H1 (cell line): Measurements from ENCODE around the gene DNAJC16. TPM values are rescaled to one million over a fixed set of nuclear protein-coding genes. Genes with fewer than 3 reads are reported as not detected.

Source experiments
- CTCF ChIA-PET: fragments of 300-600 bp; sonication (Branson Sonifier 250); formaldehyde crosslinking; loops from one replicate; lab custom pipeline; 2021; ENCODE audit not compliant: partially characterized antibody; lab: Charles Lee
- POLR2A ChIA-PET: fragments of 300-600 bp; sonication (Branson Sonifier 250); formaldehyde crosslinking; loops from one replicate; lab custom pipeline; 2021; ENCODE audit warnings: inconsistent platforms; ENCODE audit not compliant: partially characterized antibody; lab: Charles Lee
- DNase-seq, 2 experiments: peaks; one replicate each; pipeline versions ENCODE4 v3.0.0 to v3.0.0-alpha.2; 2010 to 2022; ENCODE audit warnings: low spot score in 2 of 2, low read depth in 1 of 2, mixed read lengths in 1 of 2
- FAIRE-seq: peaks from 2 replicates; lab custom pipeline; 2011; peaks lifted over from hg19 to GRCh38; lab: Jason Lieb, UNC
- H2AFZ ChIP-seq: 2 replicates; pipeline ENCODE4 v1.8.1; 2012; ENCODE audit warnings: low read length, inconsistent platforms
- H2AK5ac ChIP-seq: 2 replicates; pipeline ENCODE4 v1.6.1; 2013; ENCODE audit warnings: low read depth, low read length
- H2BK120ac ChIP-seq: replicated peaks from 2 replicates; pipeline ENCODE3; 2013; ENCODE audit warnings: low read depth, low read length, inconsistent platforms
- H2BK12ac ChIP-seq: 2 replicates; pipeline ENCODE4 v1.6.1; 2013; ENCODE audit warnings: low read depth, low read length
- H2BK15ac ChIP-seq: 2 replicates; pipeline ENCODE4 v1.6.1; 2013; ENCODE audit warnings: low read length
- H2BK20ac ChIP-seq: 2 replicates; pipeline ENCODE4 v1.6.1; 2013; ENCODE audit warnings: low read length
- H2BK5ac ChIP-seq: 2 replicates; pipeline ENCODE4 v1.6.1; 2013; ENCODE audit warnings: low read depth, low read length
- H3K14ac ChIP-seq: 2 replicates; pipeline ENCODE4 v1.6.1; 2013; ENCODE audit warnings: inconsistent platforms; ENCODE audit not compliant: insufficient read length
- H3K18ac ChIP-seq: 2 replicates; pipeline ENCODE4 v1.6.1; 2013; ENCODE audit warnings: low read length; ENCODE audit errors: extremely low read depth
- H3K23ac ChIP-seq: 2 replicates; pipeline ENCODE4 v1.6.1; 2013; ENCODE audit warnings: inconsistent platforms; ENCODE audit not compliant: insufficient read length
- H3K23me2 ChIP-seq: 2 replicates; pipeline ENCODE4 v1.6.1; 2013; ENCODE audit warnings: low read depth, low read length
- H3K27ac ChIP-seq: 2 replicates; pipeline ENCODE4 v1.6.1; 2011; ENCODE audit warnings: low read depth, low read length, inconsistent platforms
- H3K27me3 ChIP-seq, 4 experiments: replicated peaks in 1 of 4; 1 replicate in 1 of 4; 2 replicates in 3 of 4; pipeline versions ENCODE4 v1.6.1 to v1.8.1; 2011 to 2013; ENCODE audit warnings: low read length in 3 of 4, mild to moderate bottlenecking in 3 of 4, inconsistent platforms in 2 of 4, mixed read lengths in 2 of 4, moderate library complexity in 1 of 4; ENCODE audit not compliant: control insufficient read depth in 3 of 4, insufficient read depth in 3 of 4; ENCODE audit errors: extremely low read depth in 1 of 4
- H3K36me3 ChIP-seq, 4 experiments: 2 replicates each; pipeline versions ENCODE4 v1.6.1 to v1.8.1; 2011 to 2013; ENCODE audit warnings: mild to moderate bottlenecking in 4 of 4, low read length in 3 of 4, moderate library complexity in 2 of 4, control low read depth in 1 of 4, inconsistent platforms in 1 of 4; ENCODE audit not compliant: insufficient read depth in 4 of 4, control insufficient read depth in 2 of 4
- H3K4ac ChIP-seq: replicated peaks from 2 replicates; pipeline ENCODE3; 2013; ENCODE audit warnings: low read length, low read depth, mixed read lengths, inconsistent platforms; ENCODE audit not compliant: insufficient read length
- H3K4me1 ChIP-seq, 4 experiments: replicated peaks in 1 of 4; 1 replicate in 1 of 4; 2 replicates in 3 of 4; pipeline versions ENCODE4 v1.6.1 to v1.8.1; 2011 to 2013; ENCODE audit warnings: low read length in 3 of 4, inconsistent platforms in 2 of 4, mixed read lengths in 1 of 4; ENCODE audit not compliant: insufficient read depth in 4 of 4, control insufficient read depth in 3 of 4
- H3K4me2 ChIP-seq, 2 experiments: 2 replicates each; pipeline versions ENCODE4 v1.6.1 to v1.8.1; 2011 to 2013; ENCODE audit warnings: low read depth in 2 of 2, low read length in 2 of 2, control low read depth in 1 of 2, inconsistent platforms in 1 of 2, mild to moderate bottlenecking in 1 of 2; ENCODE audit not compliant: insufficient read depth in 1 of 2
- H3K4me3 ChIP-seq, 4 experiments: fragments of 200-600, 300-600 bp in 1 of 4; sonication (generic), shearing (Covaris generic), sonication (Bioruptor Twin) in 1 of 4; 2 replicates each; pipeline versions ENCODE4 v1.5.1 to v1.8.1; 2011 to 2016; ENCODE audit warnings: low read length in 4 of 4, low read depth in 3 of 4, control low read depth in 2 of 4, inconsistent platforms in 2 of 4, mild to moderate bottlenecking in 2 of 4, mixed read lengths in 1 of 4, moderate library complexity in 1 of 4; ENCODE audit not compliant: insufficient read depth in 2 of 4; ENCODE audit errors: extremely low read depth in 1 of 4
- H3K56ac ChIP-seq: replicated peaks from 2 replicates; pipeline ENCODE3; 2013; ENCODE audit warnings: low read depth, mild to moderate bottlenecking, mixed read lengths, low read length, inconsistent platforms; ENCODE audit not compliant: insufficient read length
- H3K79me1 ChIP-seq: 2 replicates; pipeline ENCODE4 v1.6.1; 2013; ENCODE audit warnings: low read depth, low read length, control low read depth
- H3K79me2 ChIP-seq, 2 experiments: 2 replicates each; pipeline versions ENCODE4 v1.6.1 to v1.8.1; 2012 to 2013; ENCODE audit warnings: low read length in 2 of 2, mild to moderate bottlenecking in 2 of 2, inconsistent platforms in 1 of 2; ENCODE audit not compliant: insufficient read depth in 2 of 2, control insufficient read depth in 1 of 2
- H3K9ac ChIP-seq, 4 experiments: replicated peaks in 1 of 4; 1 replicate in 1 of 4; 2 replicates in 3 of 4; pipeline versions ENCODE4 v1.6.1 to v1.8.1; 2011 to 2013; ENCODE audit warnings: low read depth in 3 of 4, low read length in 3 of 4, control low read depth in 2 of 4, mild to moderate bottlenecking in 2 of 4, moderate library complexity in 2 of 4, inconsistent platforms in 1 of 4; ENCODE audit errors: extremely low read depth in 1 of 4
- H3K9me3 ChIP-seq, 2 experiments: 2 replicates each; pipeline versions ENCODE4 v1.6.1 to v1.8.1; 2012 to 2013; ENCODE audit warnings: mild to moderate bottlenecking in 2 of 2, moderate library complexity in 2 of 2, control low read depth in 1 of 2, inconsistent platforms in 1 of 2, low read depth in 1 of 2, low read length in 1 of 2, mixed read lengths in 1 of 2; ENCODE audit not compliant: insufficient read depth in 2 of 2
- H4K20me1 ChIP-seq, 2 experiments: replicated peaks in 1 of 2; 2 replicates each; pipeline versions ENCODE3 to v1.8.1; 2011 to 2013; ENCODE audit warnings: inconsistent platforms in 2 of 2, low read length in 2 of 2, mild to moderate bottlenecking in 1 of 2; ENCODE audit not compliant: insufficient read depth in 2 of 2, control insufficient read depth in 1 of 2
- H4K5ac ChIP-seq: 2 replicates; pipeline ENCODE4 v1.6.1; 2013; ENCODE audit warnings: low read length, low read depth, mixed read lengths, inconsistent platforms; ENCODE audit not compliant: insufficient read length
- H4K8ac ChIP-seq: 2 replicates; pipeline ENCODE4 v1.8.0; 2013; ENCODE audit warnings: mild to moderate bottlenecking, moderate library complexity, low read length, inconsistent platforms; ENCODE audit not compliant: insufficient read depth; ENCODE audit errors: extremely low read depth
- H4K91ac ChIP-seq: replicated peaks from 2 replicates; pipeline ENCODE3; 2013; ENCODE audit warnings: low read length, mixed read lengths, inconsistent platforms; ENCODE audit not compliant: insufficient read length
- BCL11A ChIP-seq, 2 experiments: IDR thresholded peaks; one replicate each; pipeline ENCODE4 v1.6.1; 2011; ENCODE audit warnings: low read depth in 2 of 2, low read length in 2 of 2, mild to moderate bottlenecking in 2 of 2
- BRCA1 ChIP-seq: IDR thresholded peaks from 2 replicates; pipeline ENCODE4 v1.6.1; 2012; ENCODE audit warnings: low read depth, low read length, improper control_type of control experiment
- CBX8 ChIP-seq: fragments of 300-800, 300-1000 bp; sonication (generic); IDR thresholded peaks from 2 replicates; pipeline ENCODE4 v1.7.1; 2016; ENCODE audit warnings: low read depth, low read length, borderline replicate concordance
- CHD1 ChIP-seq: IDR thresholded peaks from 2 replicates; pipeline ENCODE4 v1.6.1; 2012; ENCODE audit warnings: low read depth, low read length, improper control_type of control experiment
- EGR1 ChIP-seq: IDR thresholded peaks from 2 replicates; pipeline ENCODE4 v1.6.1; 2011; ENCODE audit warnings: low read depth, low read length, borderline replicate concordance
- POLR2A ChIP-seq, 2 experiments: IDR thresholded peaks; 1 replicate in 1 of 2; 2 replicates in 1 of 2; pipeline ENCODE4 v1.6.1; 2011; ENCODE audit warnings: low read depth in 2 of 2, low read length in 2 of 2, mild to moderate bottlenecking in 2 of 2; ENCODE audit errors: control extremely low read depth in 1 of 2
- RBBP5 ChIP-seq: IDR thresholded peaks from 2 replicates; pipeline ENCODE4 v1.7.1; 2012; ENCODE audit warnings: low read depth, mild to moderate bottlenecking, inconsistent platforms, low read length, moderate library complexity, borderline replicate concordance
- SAP30 ChIP-seq: fragments of 300-600 bp; sonication (generic); IDR thresholded peaks from 2 replicates; pipeline ENCODE4 v1.7.1; 2012; ENCODE audit warnings: low read length, moderate library complexity, mild to moderate bottlenecking, inconsistent platforms; ENCODE audit not compliant: insufficient read depth, insufficient replicate concordance
- SP1 ChIP-seq: IDR thresholded peaks from 2 replicates; pipeline ENCODE4 v1.6.1; 2011; ENCODE audit warnings: low read depth, low read length
- SP2 ChIP-seq: IDR thresholded peaks from 2 replicates; pipeline ENCODE4 v1.6.1; 2012; ENCODE audit warnings: mild to moderate bottlenecking, low read length, inconsistent platforms
- TAF1 ChIP-seq: IDR thresholded peaks from 2 replicates; pipeline ENCODE4 v1.6.1; 2011; ENCODE audit warnings: mild to moderate bottlenecking, low read depth, low read length
- TCF12 ChIP-seq: IDR thresholded peaks from 2 replicates; pipeline ENCODE4 v1.6.1; 2011; ENCODE audit warnings: low read depth, mild to moderate bottlenecking, low read length
- ZNF274 ChIP-seq: IDR thresholded peaks from 2 replicates; pipeline ENCODE4 v1.7.0; 2012; ENCODE audit warnings: low read length, borderline replicate concordance; ENCODE audit errors: extremely low read depth
- WGBS, 2 experiments: shearing (Covaris generic) in 1 of 2; methylation state at CpG; one replicate each; pipeline versions ENCODE4 v1.1.6 to v1.1.7; 2013 to 2015; ENCODE audit warnings: low lambda C conversion rate in 2 of 2, mixed read lengths in 2 of 2, inconsistent platforms in 1 of 2, low coverage in 1 of 2, missing lambda C conversion rate in 1 of 2; ENCODE audit not compliant: insufficient replicate concordance in 2 of 2, insufficient coverage in 1 of 2, insufficient read length in 1 of 2; ENCODE audit errors: extremely low coverage in 1 of 2, missing lambda C conversion rate in 1 of 2; 5-methylcytosine and 5-hydroxymethylcytosine counted together
- polyA plus RNA-seq, 7 experiments: library from polyadenylated mRNA; depleted of rRNA in 3 of 7; stranded (reverse) in 5 of 7; unstranded in 2 of 7; fragments of >200 nt in 5 of 7; fragments of 200-250 nt in 2 of 7; gene quantifications; 1 replicate in 5 of 7; 2 replicates in 1 of 7; 4 replicates in 1 of 7; pipeline versions ENCODE4 v1.2.1 to v1.2.3, GENCODE V29; 2011 to 2013; ENCODE audit warnings: missing spikeins in 2 of 7, mixed read lengths in 2 of 7
- total RNA-seq: library from RNA; stranded (reverse); fragmentation: NEBNext Ultra II Directional; extraction: Animal tissue kit (Norgen Biotek cat#: 25700); gene quantifications from 2 replicates; pipeline ENCODE4 v1.2.1, GENCODE V29; 2021

The DNAJC16 gene
- total and polyA plus RNA-seq, 2 of the 8 experiments (the other 6 are each of a cell fraction or from before 2014, with no cell fraction given) = 7.9 to 23.3 TPM

- POLR2A ChIA-PET = interaction anchor here (0.6 to 1.8 kb wide), 3 partner anchors 10 to 63 kb away, joined by 3 to 6 read pairs (median 3); no protein-coding TSS in a partner anchor
- Histone ChIP-seq H3K23me2 (peaks cover 6% of the 10 kb centered on the region), H2BK5ac (no peak overlapping the region), H3K23ac (no peak overlapping the region), H3K27me3 (no peaks in the 10 kb centered on the region), H3K56ac (no peak overlapping the region), H4K20me1 (peaks cover 1 to 3% of the 10 kb centered on the region in 2 experiments), H3K36me3 (peaks cover 0 to 8% (median 1%) of the 10 kb centered on the region in 4 experiments; a peak in 4 of 8 replicates), H3K4ac (no peak overlapping the region), H3K79me2 (peaks cover 0 to 33% of the 10 kb centered on the region in 2 experiments; a peak in 2 of 4 replicates), H2BK120ac (no peak overlapping the region), H3K4me2 (peak overlapping the region; percentile 73 to 93), H3K18ac (no peak overlapping the region), H3K9me3 (no peaks in the 10 kb centered on the region), H4K5ac (no peak overlapping the region), H4K91ac (no peak overlapping the region), H3K27ac (no peak overlapping the region), H2BK15ac (no peak overlapping the region), H2AK5ac (no peak overlapping the region), H3K14ac (no peak overlapping the region), H3K9ac (no peak overlapping the region), H2BK12ac (no peak overlapping the region), H3K79me1 (no peaks in the 10 kb centered on the region), H2AFZ (no peak overlapping the region), H2BK20ac (no peak overlapping the region), H4K8ac (no peak overlapping the region), H3K4me3 (peak overlapping the region; percentile 66 to 90 (median 82); a peak in 7 of 8 replicates), H3K4me1 (peaks cover 0 to 8% (median 5%) of the 10 kb centered on the region in 4 experiments; a peak in 4 of 7 replicates)
- 8% methylated on average over 9 of the region's 9 CpGs; no CpG with 5 or more reads in 1 of the 2 experiments for WGBS, 2 experiments
- FAIRE-seq (no peak), DNase-seq (no peak)
- CTCF ChIA-PET = interaction anchor here (0.5 kb wide), 1 partner anchor 252 kb away, joined by 3 read pairs; no protein-coding TSS in a partner anchor
- TF ChIP-seq SP1 (no peak), TAF1 (no peak), CBX8 (no peak), EGR1 (no peak), ZNF274 (no peak), SAP30 (no peak), RBBP5 (no peak), POLR2A (IDR thresholded peaks at IDR 0.05; ENCODE audit: control extremely low read depth in 1 of 2, low read depth in 2 of 2, low read length in 2 of 2) (no peak), TCF12 (no peak), BRCA1 (no peak), CHD1 (no peak), BCL11A (IDR thresholded peaks at IDR 0.05; ENCODE audit: low read depth in 2 of 2, low read length in 2 of 2) (no peak), SP2 (no peak)
These were observed 593 bp upstream of the DNAJC16 start for GRCh38 chr1:15526021-15526489.
